Duodenal mucosa (tissue), 2 donors: ENCODE results near the gene GALNS.
"Not testable (repeated sequence)": the region's sequence is repeated elsewhere in the genome, so short reads cannot be mapped to it uniquely, and the experiment has no call there.

Experiments used
- H3K27ac ChIP-seq: one replicate; pipeline ENCODE4 v1.7.0; 2013; ENCODE audit warnings: low read depth, low read length
- H3K27me3 ChIP-seq, 2 donors: one replicate each; pipeline ENCODE4 v1.7.0; 2013; ENCODE audit warnings: low read length in 2 of 2, control low read depth in 1 of 2; ENCODE audit not compliant: insufficient read depth in 2 of 2, control insufficient read depth in 1 of 2
- H3K36me3 ChIP-seq, 2 donors: one replicate each; pipeline ENCODE4 v1.7.0; 2013; ENCODE audit warnings: low read length in 2 of 2, control low read depth in 1 of 2; ENCODE audit not compliant: insufficient read depth in 2 of 2, control insufficient read depth in 1 of 2
- H3K4me1 ChIP-seq, 2 donors: one replicate each; pipeline ENCODE4 v1.7.0; 2013; ENCODE audit warnings: low read length in 2 of 2, control low read depth in 1 of 2; ENCODE audit not compliant: insufficient read depth in 2 of 2, control insufficient read depth in 1 of 2
- H3K4me3 ChIP-seq, 2 donors: one replicate each; pipeline ENCODE4 v1.7.0; 2013; ENCODE audit warnings: low read length in 2 of 2, low read depth in 1 of 2
- H3K9ac ChIP-seq, 2 donors: one replicate each; pipeline ENCODE4 v1.7.0; 2013; ENCODE audit warnings: low read length in 2 of 2, low read depth in 1 of 2
- H3K9me3 ChIP-seq, 2 donors: one replicate each; pipeline ENCODE4 v1.7.0; 2013; ENCODE audit warnings: low read length in 2 of 2, control low read depth in 1 of 2; ENCODE audit not compliant: control insufficient read depth in 1 of 2

The GALNS gene

GRCh38 chr16:88774544-88775393, 82.0 kb downstream of the GALNS start:
- Histone ChIP-seq H3K27ac (no peak overlapping the region), H3K9ac (no peak overlapping the region), H3K4me3 (no peak overlapping the region), H3K36me3 (no peaks in the 10 kb centered on the region), H3K4me1 (peaks cover 16 to 31% of the 10 kb centered on the region in 2 donors), H3K9me3 (no peaks in the 10 kb centered on the region), H3K27me3 (no peaks in the 10 kb centered on the region)

- Histone ChIP-seq H3K9me3 (no peaks in the 10 kb centered on the region), H3K27ac (no peak overlapping the region), H3K4me3 (no peak overlapping the region), H3K4me1 (peaks cover 19 to 35% of the 10 kb centered on the region in 2 donors), H3K27me3 (no peaks in the 10 kb centered on the region), H3K36me3 (no peaks in the 10 kb centered on the region), H3K9ac (no peak overlapping the region)
Observed at GRCh38 chr16:88773812-88774291, 82.9 kb downstream of the GALNS start.

- Histone ChIP-seq H3K27ac (no peak overlapping the region), H3K36me3 (no peaks in the 10 kb centered on the region), H3K4me3 (no peak overlapping the region), H3K4me1 (peaks cover 26 to 41% of the 10 kb centered on the region in 2 donors), H3K9me3 (no peaks in the 10 kb centered on the region), H3K9ac (no peak overlapping the region), H3K27me3 (no peaks in the 10 kb centered on the region)
Observed at GRCh38 chr16:88772871-88773811, 83.6 kb downstream of the GALNS start.

GRCh38 chr16:88771781-88772180, 85.0 kb downstream of the GALNS start:
- not testable (repeated sequence) for H3K27ac ChIP-seq, H3K4me3 ChIP-seq, H3K9me3 ChIP-seq, H3K9ac ChIP-seq, H3K36me3 ChIP-seq, H3K27me3 ChIP-seq
- peaks cover 31 to 46% of the 10 kb centered on the region in 2 donors for H3K4me1 ChIP-seq

GRCh38 chr16:88771294-88771772, 85.4 kb downstream of the GALNS start:
- no peaks in the 10 kb centered on the region for H3K27me3 ChIP-seq
- H3K4me3 ChIP-seq, result peak overlapping the region; percentile 45 to 50
- peak overlapping the region in 1 of 2 donors; percentile 30 for H3K9ac ChIP-seq
- H3K4me1 ChIP-seq, result peaks cover 31 to 46% of the 10 kb centered on the region in 2 donors
- no peak overlapping the region for H3K27ac ChIP-seq
- H3K9me3 ChIP-seq, result no peaks in the 10 kb centered on the region
- no peaks in the 10 kb centered on the region for H3K36me3 ChIP-seq

- H3K27me3 ChIP-seq, result no peaks in the 10 kb centered on the region
- no peaks in the 10 kb centered on the region for H3K9me3 ChIP-seq
- no peaks in the 10 kb centered on the region for H3K36me3 ChIP-seq
- peaks cover 31 to 46% of the 10 kb centered on the region in 2 donors for H3K4me1 ChIP-seq
- H3K27ac ChIP-seq, result peak overlapping the region; percentile 58
- H3K4me3 ChIP-seq, result peak overlapping the region; percentile 45 to 50
- H3K9ac ChIP-seq, result peak overlapping the region; percentile 30 to 49
Observed at GRCh38 chr16:88770461-88771293, 86.1 kb downstream of the GALNS start.

- Histone ChIP-seq H3K27me3 (no peaks in the 10 kb centered on the region), H3K9ac (peak overlapping the region in 1 of 2 donors; percentile 49), H3K4me1 (peaks cover 31 to 46% of the 10 kb centered on the region in 2 donors), H3K4me3 (no peak overlapping the region), H3K27ac (peak overlapping the region; percentile 58), H3K9me3 (no peaks in the 10 kb centered on the region), H3K36me3 (no peaks in the 10 kb centered on the region)
Observed at GRCh38 chr16:88769617-88770460, 86.9 kb downstream of the GALNS start.

GRCh38 chr16:88768071-88768783, 88.5 kb downstream of the GALNS start:
- Histone ChIP-seq H3K27me3 (no peaks in the 10 kb centered on the region), H3K4me3 (no peak overlapping the region), H3K4me1 (peaks cover 31 to 45% of the 10 kb centered on the region in 2 donors), H3K9me3 (no peaks in the 10 kb centered on the region), H3K36me3 (no peaks in the 10 kb centered on the region), H3K27ac (no peak overlapping the region), H3K9ac (no peak overlapping the region)
